Measurements from ENCODE around the gene SCPEP1. TPM values are rescaled to one million over a fixed set of nuclear protein-coding genes. Genes with fewer than 3 reads are reported as not detected.
A peak's percentile ranks its signal among the peaks of the same experiment; 100 is the strongest.
"Not testable (repeated sequence)": the region's sequence is repeated elsewhere in the genome, so short reads cannot be mapped to it uniquely, and the experiment has no call there.

The SCPEP1 gene, protein sequence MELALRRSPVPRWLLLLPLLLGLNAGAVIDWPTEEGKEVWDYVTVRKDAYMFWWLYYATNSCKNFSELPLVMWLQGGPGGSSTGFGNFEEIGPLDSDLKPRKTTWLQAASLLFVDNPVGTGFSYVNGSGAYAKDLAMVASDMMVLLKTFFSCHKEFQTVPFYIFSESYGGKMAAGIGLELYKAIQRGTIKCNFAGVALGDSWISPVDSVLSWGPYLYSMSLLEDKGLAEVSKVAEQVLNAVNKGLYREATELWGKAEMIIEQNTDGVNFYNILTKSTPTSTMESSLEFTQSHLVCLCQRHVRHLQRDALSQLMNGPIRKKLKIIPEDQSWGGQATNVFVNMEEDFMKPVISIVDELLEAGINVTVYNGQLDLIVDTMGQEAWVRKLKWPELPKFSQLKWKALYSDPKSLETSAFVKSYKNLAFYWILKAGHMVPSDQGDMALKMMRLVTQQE
- total RNA-seq, result 51.8 TPM

DNA sequence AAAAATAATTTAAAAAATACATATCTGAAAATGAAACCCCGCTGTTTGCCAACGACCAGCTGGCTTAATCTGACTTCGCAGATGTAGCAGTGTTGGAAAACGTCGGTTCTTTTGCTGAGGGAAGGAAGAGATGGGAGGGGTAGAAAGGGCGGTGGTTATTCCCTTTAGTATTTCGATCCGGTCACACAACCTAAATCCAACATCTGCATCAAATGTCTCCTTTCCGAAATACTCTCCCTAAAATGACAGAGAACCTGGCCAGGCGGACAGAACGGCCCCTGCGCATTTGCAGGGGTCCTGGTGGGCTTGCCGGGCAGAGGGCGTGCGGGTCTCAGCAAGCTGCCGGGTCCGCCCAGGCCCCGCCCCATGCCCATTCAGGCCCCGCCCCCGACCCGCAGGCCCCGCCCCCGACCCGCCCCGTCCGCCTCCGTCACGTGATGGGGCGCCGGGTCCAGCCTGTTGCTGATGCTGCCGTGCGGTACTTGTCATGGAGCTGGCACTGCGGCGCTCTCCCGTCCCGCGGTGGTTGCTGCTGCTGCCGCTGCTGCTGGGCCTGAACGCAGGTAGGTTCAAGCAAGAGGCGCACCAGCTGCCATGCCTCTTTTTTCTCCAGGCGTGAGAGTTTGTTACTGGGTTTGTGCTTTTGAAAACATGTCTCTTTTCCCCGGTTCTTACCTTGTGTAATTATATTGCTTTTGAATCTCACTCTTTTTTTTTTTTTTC, at the start of gene SCPEP1:
Gene SCPEP1 (plus strand): TSS at position 459 of the 723 bp plus-strand sequence. CDS start 29 bp downstream, at position 488.
- intact Hi-C loops (cut with DNase I), result no loop called here
- ATAC-seq, result peak; percentile 99
- peak; percentile 89 for DNase-seq (ENCODE audit: low spot score)

DNA sequence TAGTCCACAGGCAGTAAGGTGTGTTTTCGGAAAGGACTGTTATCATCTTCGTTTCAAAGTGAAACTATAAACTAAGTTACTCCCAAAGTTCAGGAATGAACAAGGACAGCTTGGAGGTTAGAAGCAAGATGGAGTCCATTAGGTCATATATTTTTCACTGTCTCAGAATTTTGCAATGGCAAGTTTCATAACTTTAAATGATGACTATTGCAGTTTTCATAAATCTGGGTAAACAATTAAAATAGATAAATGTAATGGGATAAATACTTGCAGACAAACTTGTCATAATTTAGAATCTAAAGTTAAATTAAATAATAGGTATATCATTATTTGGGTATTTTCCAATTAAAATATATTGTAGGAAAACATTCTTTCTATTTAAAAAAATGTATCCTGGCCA, 49.3 kb upstream of the SCPEP1 start:
- intact Hi-C loops (cut with DNase I), result no loop called here
- ATAC-seq, result no peak
- no peak for DNase-seq (ENCODE audit: low spot score)

DNA sequence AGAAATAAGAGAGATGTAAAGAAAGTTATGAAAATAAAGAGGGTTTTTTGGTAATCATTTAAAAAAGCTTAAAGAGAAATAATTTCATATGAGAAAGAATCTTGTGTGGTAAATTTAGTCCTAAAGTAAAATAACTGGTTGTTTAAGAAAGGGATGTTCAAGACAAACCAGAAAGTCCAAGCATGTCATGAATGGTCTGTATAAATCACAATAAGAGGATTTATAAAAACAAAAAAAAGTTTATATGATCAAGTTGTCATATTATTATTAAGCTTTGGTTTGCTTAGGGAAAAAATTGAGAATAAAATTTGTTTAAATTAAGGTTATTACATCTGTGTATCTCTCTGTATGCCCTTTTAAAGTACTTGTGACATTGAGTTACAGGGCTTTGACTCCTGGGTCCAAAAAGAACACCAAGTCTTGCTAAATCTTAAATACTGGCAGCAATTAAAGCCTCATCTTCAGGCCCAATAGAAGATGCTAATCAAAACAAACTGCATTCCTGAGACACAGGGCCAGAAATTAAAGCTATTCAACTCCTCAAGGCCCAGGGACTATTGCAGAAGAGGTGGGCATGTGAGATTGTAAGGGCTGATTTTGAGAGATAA, 48.5 kb upstream of the SCPEP1 start:
- no peak for DNase-seq (ENCODE audit: low spot score)
- no peak for ATAC-seq

DNA sequence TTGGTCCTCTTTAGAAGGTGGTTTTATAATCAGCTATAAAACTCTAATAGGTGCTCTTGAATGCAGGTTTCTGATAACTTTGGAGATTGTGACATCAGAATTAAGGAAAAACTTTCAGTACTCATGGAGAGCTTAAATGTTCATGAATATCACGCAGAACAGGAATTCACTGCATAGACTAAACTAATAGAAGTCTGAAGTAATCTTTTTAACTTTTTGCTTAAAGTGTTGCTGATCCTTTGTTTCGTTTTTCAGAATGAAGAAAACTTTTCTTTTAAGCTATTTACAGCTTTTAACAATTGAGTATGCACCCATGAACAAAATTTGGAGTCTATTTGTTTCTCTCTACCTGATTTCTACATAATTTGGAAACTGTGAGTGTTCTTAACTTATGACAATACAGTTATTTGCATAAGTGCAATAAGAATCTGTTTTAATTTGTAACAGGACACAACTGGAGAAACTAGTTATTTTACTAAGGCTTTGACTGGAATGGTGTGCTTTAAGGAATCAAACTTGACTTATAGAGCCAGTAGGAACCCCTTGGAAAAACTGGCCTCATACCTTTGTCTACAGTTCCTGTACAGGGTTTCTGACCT, 47.1 kb upstream of the SCPEP1 start:
- no peak for DNase-seq (ENCODE audit: low spot score)
- ATAC-seq, result no peak
- intact Hi-C loops (cut with DNase I), result no loop called here

More for the DNA sequence above, 48.5 kb upstream of the SCPEP1 start:
- intact Hi-C loops (cut with DNase I), result no loop called here

DNA sequence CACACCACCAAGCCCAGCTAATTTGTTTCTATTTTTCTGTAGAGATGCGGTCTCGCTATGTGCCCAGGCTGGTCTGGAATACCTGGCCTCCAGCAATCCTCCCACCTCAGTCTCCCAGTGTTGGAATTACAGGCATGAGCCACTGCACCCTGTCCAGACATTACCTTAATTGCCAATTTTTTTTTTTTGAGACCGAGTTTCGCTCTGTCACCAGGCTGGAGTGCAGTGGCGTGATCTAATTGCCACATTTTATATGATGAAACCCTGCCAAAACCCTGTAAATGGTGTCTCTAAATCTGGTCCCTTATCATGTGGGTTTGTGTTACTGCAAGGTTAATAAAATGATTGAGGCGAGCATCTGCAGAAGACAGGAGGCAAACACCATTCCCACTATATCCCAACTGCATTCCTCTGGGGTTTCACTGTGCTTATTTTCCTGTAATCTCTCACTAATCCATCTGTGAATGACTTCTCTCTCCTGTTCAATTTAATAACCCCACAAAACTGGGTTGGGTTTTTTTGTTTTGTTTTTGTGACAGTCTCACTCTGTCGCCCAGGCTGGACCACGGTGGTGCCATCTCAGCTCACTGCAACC, 44.7 kb upstream of the SCPEP1 start:
- DNase-seq (ENCODE audit: low spot score) (no peak), ATAC-seq (no peak)
- intact Hi-C loops (cut with DNase I), result no loop called here

DNA sequence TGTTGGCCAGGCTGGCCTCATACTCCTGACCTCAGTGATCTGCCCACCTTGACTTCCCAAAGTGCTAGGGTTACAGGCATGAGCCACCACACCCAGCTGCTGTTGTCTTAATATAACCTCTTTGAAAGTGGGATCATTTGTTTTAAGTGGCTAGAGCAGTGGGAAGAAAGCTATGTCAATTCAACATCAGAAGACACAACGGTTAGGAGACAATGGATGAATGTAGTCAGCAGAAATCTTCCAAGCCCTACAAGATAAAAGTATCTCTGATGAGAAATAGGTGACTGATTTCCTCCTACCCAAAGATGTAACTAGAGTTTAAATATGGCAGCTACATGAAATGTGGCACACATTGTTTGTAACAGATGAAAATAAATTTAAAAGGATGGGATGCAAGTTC, 44.1 kb upstream of the SCPEP1 start:
- intact Hi-C loops (cut with DNase I), result no loop called here
- ATAC-seq, result no peak
- DNase-seq (ENCODE audit: low spot score), result no peak

DNA sequence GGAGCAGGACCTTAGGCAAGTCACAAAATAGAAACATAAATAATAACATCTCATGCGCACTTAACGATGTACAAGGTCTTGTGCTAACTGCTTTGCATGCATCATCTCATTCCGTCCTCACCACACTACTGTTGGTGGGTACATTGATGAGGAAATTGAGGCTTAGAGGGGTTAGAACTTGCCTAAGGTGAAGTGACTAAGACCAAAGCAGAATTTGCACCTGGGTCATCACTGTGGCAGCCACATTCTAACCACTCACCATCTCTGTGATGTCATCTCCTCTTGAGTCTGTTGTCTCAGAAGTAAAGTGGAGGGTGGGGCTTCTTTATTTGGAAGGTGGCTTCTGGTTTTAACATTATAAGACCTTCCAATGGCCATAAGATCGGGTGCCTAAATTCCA, 43.7 kb upstream of the SCPEP1 start:
- no peak for DNase-seq (ENCODE audit: low spot score)
- intact Hi-C loops (cut with DNase I), result no loop called here

DNA sequence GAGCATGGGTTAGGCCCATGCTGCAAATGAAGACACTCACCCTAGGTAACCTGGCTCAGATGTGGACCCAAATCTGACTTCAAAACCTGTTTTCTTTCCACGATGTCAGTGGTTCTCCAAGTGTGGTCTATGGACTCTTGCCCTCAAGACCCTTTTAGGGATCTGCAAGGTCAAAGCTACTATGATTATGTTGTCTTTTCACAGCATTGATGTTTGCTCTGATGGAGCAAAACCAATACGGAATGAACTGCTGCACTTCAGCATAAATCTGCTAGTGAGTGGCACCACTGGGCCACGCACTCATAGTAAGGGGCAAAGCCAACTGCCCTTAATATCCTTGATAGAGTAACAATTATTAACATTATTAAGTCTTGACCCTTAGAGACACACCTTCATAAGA, 42.5 kb upstream of the SCPEP1 start:
- DNase-seq (ENCODE audit: low spot score), result no peak
- intact Hi-C loops (cut with DNase I), result no loop called here
- ATAC-seq, result no peak

More for the DNA sequence above, 43.7 kb upstream of the SCPEP1 start:
- ATAC-seq, result no peak

DNA sequence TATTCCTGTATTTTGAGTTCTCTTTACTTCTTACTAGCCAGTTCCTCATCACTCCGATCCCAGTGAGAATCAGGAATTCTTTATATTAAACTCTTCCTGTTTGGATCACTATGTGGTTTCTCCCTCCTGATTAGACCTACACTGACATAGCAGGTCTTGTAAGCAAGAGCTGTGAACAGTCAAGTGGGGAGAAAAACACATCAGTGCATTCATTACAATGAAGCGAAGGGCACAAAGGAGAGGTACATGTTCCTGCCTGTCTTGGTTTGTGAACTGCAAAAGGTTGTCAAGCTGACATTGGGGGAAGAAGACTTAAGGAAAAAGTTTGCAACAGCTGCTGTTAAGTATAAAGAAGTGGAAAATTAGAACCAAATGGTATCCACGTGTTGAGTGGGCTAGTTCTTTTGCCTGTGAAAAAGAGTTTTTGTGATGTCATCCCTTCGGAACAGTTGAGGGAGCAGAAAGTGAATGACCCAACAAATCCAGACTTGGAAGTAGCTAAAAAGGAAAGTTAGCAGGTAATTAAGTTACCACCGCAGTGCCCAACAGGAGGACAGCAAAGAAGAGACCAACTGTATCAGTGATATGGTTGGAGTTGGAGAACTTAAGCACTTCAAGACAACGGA, 41.1 kb upstream of the SCPEP1 start:
- ATAC-seq (no peak), DNase-seq (ENCODE audit: low spot score) (no peak)
- intact Hi-C loops (cut with DNase I), result no loop called here

DNA sequence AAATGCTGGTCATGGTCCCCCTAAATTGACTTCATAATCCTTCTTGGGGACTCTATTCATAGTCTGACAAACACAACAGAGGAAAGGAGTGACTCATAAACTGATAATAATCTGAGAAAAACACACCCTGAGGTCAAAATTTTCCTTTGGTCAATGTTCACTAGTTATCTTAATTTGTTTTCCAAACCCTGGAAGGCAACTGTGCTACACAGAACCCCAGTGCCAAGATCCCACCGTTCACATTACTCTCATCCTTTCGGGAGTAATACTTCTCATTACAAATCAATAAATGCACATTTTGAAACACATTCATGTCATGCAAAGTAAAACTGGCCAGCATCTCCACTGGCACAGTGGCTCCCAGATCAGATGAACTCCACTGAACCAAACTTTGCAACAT, 40.2 kb upstream of the SCPEP1 start:
- no peak for ATAC-seq
- DNase-seq (ENCODE audit: low spot score), result no peak
- intact Hi-C loops (cut with DNase I), result no loop called here

DNA sequence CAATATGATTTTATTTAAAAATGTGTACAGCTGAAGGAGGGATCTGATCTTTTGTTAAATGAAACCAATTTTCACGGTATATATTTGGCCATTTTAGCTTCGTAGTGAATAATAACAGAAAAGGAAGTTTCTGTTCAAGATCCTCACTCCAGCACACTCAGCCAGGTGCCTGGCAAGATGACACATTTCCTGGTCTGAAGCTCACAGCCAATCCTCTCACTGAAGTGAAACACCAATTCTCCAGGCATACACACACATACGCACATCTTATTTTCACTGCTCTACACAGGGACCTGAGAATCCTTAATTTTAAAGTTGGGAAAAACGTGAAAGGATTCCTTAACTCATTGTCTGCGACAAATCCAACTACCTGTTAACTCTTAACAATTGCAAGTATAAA, 39.7 kb upstream of the SCPEP1 start:
- DNase-seq (ENCODE audit: low spot score); intact Hi-C loops (cut with DNase I); ATAC-seq: not testable (repeated sequence)

DNA sequence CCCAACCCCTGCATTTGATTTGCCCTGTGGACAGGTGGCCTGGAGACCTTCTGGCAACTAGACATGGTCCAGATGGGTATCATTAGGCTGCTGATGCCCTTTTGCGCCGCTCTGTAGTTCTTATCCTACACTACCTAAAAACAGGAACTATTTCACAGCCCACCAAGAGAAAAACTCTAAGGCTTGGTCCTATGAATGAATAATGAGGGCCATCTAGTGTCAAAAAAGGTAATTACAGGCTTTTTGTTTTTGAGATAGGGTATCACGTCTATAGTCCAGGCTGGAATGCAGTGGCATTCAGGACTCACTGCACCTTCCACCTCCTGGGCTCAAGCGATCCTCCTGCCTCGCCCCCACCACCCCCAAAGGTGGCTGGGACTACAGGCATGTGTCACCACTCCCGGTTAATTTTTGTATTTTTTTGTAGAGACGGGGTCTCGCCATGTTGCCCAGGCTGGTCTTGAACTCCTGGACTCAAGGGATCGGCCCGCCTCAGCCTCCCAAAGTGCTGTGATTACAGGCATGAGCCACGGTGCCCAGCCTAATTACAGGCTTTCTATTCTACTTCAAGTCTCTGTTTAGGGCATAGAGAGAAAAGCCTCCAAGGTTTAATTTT, 38.0 kb upstream of the SCPEP1 start:
- peak; percentile 70 for ATAC-seq
- intact Hi-C loops (cut with DNase I), result loop anchor here (10.0 kb wide), 1 partner anchor 105 kb away; the partner anchor contains the start of genes C17orf67 and DGKE
- no peak for DNase-seq (ENCODE audit: low spot score)

DNA sequence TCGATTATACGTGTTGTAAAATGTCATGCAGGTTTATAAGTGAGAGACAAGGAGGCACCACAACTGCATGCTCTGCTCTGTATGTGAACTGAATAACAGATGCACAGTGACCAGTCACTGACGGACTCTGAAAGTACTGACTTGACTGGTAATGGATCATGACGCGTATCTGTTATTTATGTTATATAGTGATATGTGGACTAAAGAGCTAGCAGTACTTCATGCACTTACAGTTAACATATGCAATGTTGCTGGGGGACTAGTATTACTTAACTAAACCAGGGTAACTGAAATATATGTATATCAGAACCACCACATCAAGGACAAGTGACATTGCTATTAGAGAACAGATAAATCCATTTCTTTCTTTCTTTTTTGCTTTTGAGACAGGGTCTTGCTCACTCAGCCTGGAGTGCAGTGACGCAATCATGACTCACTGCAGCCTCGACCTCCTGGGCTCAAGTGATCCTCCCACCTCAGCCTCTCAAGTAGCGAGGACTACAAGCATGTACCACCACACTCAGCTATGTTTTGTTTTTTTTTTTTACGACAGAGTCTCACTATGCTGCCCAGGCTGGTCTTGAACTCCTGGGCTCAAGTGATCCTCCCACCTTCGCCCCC, 34.3 kb upstream of the SCPEP1 start:
- ATAC-seq (no peak), DNase-seq (ENCODE audit: low spot score) (no peak)
- intact Hi-C loops (cut with DNase I), result loop anchor here (10.0 kb wide), 1 partner anchor 109 kb away; the partner anchor contains the start of genes C17orf67 and DGKE

DNA sequence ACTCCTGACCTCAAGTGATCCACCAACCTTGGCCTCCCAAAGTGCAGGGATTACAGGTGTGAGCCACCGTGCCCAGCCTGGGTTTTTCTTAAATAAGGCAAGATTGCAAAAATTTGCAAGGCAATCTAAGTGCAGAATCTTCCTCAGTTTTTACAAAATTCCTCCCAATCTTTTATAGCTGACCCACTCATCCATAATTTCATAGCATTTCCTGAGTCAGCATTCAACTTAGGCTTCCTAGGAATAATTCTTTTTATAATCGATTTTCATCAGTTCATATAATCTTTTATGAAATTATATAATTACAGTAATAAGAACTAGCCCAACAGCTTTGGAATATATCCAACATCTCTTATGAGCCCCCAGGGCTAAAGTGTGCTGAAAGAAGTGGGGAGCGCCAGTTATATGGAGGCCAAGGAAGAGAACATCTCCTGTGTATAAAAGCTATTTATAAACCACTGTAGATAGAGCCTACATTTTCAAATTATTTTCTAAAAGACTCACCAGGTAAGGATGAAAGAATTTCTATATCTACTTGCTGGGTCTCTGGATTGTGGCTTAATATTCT, 31.9 kb upstream of the SCPEP1 start:
- DNase-seq (ENCODE audit: low spot score), result no peak
- intact Hi-C loops (cut with DNase I), result loop anchor here (10.0 kb wide), 1 partner anchor 111 kb away; the partner anchor contains the start of genes C17orf67 and DGKE
- ATAC-seq, result no peak

DNA sequence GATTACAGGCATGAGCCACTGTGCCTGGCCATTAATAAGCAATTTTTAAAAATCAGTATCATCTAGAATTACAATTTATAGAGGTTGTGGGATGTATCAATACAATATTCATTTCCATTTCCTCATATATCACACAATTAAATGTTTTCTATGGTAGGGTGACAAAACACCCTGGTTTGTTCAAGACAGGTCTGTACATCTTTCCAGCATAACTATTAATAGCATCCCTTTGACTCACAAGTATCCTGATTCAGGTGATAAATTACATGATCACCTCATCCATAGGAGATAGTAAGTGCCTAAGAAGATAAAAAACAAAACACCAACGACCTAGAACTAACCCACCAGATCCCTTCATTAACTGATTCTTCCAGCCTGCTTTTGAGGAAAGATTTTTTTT, 30.2 kb upstream of the SCPEP1 start:
- intact Hi-C loops (cut with DNase I), result loop anchor here (10.0 kb wide), 1 partner anchor 113 kb away; the partner anchor contains the start of genes C17orf67 and DGKE

DNA sequence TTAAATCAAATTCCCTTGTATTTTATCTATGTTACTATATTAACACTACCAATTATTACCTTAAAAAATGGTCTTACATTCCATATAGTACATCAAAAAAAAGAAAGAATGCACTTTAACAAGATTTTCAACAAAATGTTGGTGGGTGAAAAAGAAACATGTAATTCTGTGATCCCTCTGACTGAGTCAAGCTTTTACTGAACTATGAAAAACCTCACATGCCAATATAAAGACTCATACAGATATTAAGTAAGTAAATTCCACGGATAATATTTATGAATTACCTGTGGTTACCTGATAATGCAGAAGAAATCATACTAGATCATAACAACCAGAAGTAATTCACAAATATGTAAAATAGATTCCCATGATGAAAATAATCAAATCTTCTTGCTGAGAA, 29.4 kb upstream of the SCPEP1 start:
- intact Hi-C loops (cut with DNase I), result loop anchor here (10.0 kb wide), 1 partner anchor 114 kb away; the partner anchor contains the start of genes C17orf67 and DGKE
- no peak for DNase-seq (ENCODE audit: low spot score)
- ATAC-seq, result no peak

More for the DNA sequence above, 30.2 kb upstream of the SCPEP1 start:
- DNase-seq (ENCODE audit: low spot score), result no peak
- no peak for ATAC-seq

DNA sequence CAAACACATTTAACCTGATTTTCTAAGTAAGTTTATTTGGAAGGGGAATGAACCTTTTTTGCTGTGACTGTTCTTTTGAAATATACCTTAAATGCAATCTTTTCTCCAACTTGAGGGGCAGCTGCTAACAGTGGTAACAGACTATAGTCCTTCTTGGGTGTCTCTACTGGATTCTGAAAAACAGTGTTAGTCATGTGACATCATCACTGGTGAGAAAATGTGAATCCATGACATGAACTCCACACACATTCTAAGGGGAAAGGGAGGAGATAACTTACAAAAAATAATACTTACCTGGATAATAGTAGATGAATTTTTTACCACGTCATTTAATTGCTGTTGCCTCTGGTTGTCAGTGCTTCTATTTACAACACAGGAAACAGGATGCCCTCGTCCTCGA, 28.3 kb upstream of the SCPEP1 start:
- intact Hi-C loops (cut with DNase I), result loop anchor here (10.0 kb wide), 1 partner anchor 115 kb away; the partner anchor contains the start of genes C17orf67 and DGKE

More for the DNA sequence above, 28.3 kb upstream of the SCPEP1 start:
- ATAC-seq, result no peak
- DNase-seq (ENCODE audit: low spot score), result no peak

All from sciatic nerve (tissue), 2 donors.